Mononuclear cell (primary cell): ENCODE data around the gene KDM8. TPM values are rescaled to one million over a fixed set of nuclear protein-coding genes. Genes with fewer than 3 reads are reported as not detected.

Experiments
- H3K27me3 ChIP-seq: 2 replicates; pipeline ENCODE4 v1.6.0; 2011; ENCODE audit warnings: low read length, control low read depth; ENCODE audit not compliant: insufficient read depth
- H3K4me1 ChIP-seq: 2 replicates; pipeline ENCODE4 v1.5.1; 2011; ENCODE audit warnings: mild to moderate bottlenecking, low read length, control low read depth; ENCODE audit not compliant: insufficient read depth
- H3K4me3 ChIP-seq: 2 replicates; pipeline ENCODE4 v1.5.1; 2011; ENCODE audit warnings: mild to moderate bottlenecking, low read length, moderate library complexity
- H3K9me3 ChIP-seq: 2 replicates; pipeline ENCODE4 v1.5.1; 2011; ENCODE audit warnings: low read depth, mild to moderate bottlenecking, control low read depth, low read length
- total RNA-seq: library from RNA; depleted of rRNA; stranded (reverse); fragments of >200 nt; gene quantifications from one replicate; pipeline ENCODE4 v1.2.3, GENCODE V29; 2012

The KDM8 gene
- total RNA-seq, 1 donor, result 6.0 TPM

DNA sequence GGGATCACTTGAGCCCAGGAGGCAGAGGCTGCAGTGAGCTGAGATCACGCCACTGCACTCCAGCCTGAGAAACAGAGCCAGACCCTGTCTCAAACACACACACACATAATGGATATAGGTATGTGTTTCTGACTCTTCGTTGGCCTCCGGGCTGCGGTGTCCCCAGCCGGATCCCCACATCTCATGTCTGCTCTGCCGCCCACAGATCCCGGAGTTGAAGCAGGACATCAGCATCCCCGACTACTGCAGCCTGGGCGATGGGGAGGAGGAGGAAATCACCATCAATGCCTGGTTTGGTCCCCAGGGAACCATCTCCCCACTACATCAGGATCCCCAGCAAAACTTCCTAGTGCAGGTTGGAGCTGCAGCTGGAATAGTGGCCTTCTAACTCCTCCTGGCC lies 15.4 kb downstream of the KDM8 start:
- no peaks in the 10 kb centered on the region for H3K9me3 ChIP-seq
- H3K27me3 ChIP-seq, result no peaks in the 10 kb centered on the region
- H3K4me3 ChIP-seq, result no peak overlapping the region
- H3K4me1 ChIP-seq, result no peaks in the 10 kb centered on the region

DNA sequence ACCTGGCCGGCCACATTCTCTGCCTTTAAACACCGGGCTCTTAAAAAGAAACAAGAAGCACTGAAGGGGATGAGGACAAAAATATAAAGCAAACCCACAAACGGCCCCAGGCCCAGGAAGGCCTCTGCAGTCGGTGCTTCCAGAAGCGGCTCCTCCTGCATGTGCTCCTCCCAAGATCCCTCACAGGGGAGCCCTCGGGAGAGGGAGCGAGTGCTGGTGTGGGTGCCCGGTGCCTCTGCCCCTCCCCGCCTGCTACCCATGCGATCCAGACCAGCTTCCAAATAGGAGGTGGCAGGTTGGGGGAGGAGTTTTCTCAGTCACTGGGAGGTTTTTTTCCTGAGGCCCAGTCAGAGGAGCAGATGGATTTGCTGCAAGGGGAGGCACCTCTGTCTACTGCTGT lies 15.8 kb downstream of the KDM8 start:
- Histone ChIP-seq H3K9me3 (no peaks in the 10 kb centered on the region), H3K27me3 (no peaks in the 10 kb centered on the region), H3K4me3 (no peak overlapping the region), H3K4me1 (no peaks in the 10 kb centered on the region)

DNA sequence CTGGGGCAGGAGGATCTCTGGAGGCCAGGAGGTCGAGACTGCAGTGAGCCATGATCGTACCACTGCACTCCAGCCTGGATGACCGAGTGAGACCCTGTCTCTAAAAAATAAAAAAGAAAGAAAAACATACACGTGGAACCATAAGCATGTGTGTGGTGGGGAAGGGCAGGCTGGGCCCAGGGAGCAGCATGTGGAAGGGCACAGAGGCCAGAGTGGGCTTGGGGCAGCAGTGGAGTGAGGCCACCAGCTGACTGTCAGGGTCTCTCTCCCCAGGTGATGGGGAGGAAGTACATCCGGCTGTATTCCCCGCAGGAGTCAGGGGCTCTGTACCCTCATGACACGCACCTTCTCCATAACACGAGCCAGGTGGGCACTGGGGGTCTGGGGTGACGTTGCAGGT lies 16.8 kb downstream of the KDM8 start:
- Histone ChIP-seq H3K4me3 (no peak overlapping the region), H3K27me3 (no peaks in the 10 kb centered on the region), H3K4me1 (no peaks in the 10 kb centered on the region), H3K9me3 (no peaks in the 10 kb centered on the region)

DNA sequence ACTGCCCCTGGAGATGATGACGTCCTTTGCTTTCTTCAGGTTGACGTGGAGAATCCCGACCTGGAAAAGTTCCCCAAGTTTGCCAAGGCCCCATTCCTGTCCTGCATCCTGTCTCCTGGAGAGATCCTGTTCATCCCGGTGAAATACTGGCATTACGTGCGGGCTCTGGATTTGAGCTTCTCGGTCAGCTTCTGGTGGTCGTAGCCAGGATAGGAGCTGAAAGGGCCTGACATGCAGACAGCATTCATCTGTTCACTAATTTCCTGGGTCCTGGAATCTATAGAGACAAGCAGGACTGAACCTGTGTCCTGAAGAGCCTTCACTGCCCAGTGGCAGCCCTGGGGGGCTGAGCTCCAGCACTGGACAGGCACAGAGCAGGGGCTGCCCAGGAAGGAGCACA lies 17.2 kb downstream of the KDM8 start:
- H3K9me3 ChIP-seq, result no peaks in the 10 kb centered on the region
- no peak overlapping the region for H3K4me3 ChIP-seq
- no peaks in the 10 kb centered on the region for H3K27me3 ChIP-seq
- H3K4me1 ChIP-seq, result peaks cover 2% of the 10 kb centered on the region

DNA sequence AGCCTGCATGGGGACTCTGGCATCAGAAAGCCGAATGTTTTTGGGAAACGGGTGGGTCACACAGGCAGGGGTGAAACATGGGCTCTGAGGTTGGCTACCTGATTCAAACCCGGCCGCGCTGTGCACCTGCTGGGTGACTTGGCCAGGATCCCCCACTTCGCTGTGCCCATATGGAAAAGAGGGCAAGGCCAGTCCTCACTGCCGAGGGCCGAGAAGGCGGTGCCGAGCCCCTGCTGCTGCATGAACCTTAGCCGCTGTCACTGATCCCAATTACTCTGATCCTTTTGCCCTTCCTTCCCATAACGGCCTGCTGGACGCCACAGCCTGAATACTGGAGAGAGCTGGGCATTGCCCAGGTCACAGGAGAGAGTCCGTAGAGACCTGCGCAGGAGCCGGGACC lies 17.7 kb downstream of the KDM8 start:
- H3K4me1 ChIP-seq, result peaks cover 5% of the 10 kb centered on the region

DNA sequence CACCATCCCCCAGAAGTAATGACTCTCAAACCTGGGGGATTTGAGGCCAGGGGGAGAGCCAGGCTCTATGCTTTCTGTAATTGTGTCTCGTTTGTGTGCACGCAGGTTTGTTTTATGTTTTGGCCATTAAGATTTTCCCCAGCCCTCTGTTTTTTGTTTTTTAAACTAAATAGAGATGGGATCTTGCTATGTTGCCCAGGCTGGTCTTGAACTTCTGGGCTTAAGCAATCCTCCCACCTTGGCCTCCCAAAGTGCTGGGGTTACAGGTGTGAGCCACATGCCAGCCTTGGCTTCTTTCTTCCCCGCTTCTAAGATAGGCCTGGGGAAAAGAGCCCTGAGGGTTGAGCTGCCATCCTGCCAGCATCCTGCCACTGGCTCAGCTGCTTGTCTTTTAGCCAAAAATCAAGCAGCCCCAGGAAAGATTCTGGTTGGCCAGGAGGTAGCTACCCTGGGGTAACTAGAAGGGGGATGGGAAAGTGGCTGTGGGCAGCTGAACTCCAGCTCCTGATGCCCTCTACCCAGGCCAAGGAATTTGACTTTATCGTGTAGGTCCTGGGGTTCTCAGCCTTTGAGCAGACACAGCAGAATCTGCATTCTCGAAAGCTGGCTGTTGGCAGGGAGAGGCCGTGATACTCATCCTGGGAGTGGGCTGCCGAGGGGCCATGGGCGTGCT lies 18.4 kb downstream of the KDM8 start:
- H3K4me3 ChIP-seq, result no peak overlapping the region
- no peaks in the 10 kb centered on the region for H3K9me3 ChIP-seq
- no peaks in the 10 kb centered on the region for H3K27me3 ChIP-seq
- H3K4me1 ChIP-seq, result peaks cover 12% of the 10 kb centered on the region

More for the DNA sequence above, 17.7 kb downstream of the KDM8 start:
- no peaks in the 10 kb centered on the region for H3K9me3 ChIP-seq
- H3K27me3 ChIP-seq, result no peaks in the 10 kb centered on the region
- no peak overlapping the region for H3K4me3 ChIP-seq

DNA sequence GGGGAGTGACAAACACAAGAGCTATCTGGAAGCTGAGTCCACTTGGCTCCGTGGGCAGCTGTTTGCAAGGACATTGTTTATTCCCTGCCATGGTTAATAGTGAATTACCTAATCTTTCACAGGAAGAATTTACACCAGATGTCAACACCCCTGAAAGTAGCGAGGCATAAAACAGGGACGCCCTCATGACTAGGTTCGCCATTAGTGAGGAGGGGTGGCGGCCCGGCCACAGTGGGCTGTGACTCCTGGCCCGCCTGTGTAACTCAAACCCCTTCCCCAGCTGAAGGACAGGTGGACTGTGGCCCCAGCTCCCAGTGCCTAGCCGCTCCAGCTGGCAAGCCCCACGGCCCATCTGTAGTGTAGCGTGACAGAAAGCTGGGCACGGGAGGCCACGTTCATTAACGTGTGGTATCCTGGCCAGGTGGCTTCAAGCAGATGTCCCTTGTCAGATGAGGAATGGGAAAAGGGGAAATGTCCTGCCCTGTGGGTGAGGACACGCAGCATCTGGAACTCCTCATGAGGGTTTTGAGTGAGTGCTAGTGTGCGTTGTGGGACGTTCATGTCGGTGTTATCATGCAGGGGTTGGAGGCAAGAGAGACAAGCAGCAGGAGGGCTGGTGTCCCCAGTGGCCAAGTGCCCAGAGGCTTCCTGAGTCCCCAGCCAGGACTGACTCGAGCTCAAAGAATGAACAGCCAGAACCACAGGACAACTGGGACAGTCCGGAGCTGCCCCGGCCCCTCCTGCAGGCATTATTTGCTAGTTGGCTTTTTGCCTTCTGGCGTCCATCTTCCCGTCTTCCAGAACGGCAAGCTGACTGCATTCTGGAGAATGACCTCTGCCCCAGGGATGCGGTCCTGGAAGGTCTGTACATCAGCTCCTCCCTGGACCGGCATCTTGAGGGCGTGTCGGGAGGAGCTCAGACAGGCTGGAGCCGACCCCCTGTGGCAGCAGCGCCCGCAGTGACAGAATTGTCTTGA lies 19.2 kb downstream of the KDM8 start:
- Histone ChIP-seq H3K4me3 (no peak overlapping the region), H3K4me1 (peaks cover 19% of the 10 kb centered on the region), H3K27me3 (no peaks in the 10 kb centered on the region), H3K9me3 (no peaks in the 10 kb centered on the region)

DNA sequence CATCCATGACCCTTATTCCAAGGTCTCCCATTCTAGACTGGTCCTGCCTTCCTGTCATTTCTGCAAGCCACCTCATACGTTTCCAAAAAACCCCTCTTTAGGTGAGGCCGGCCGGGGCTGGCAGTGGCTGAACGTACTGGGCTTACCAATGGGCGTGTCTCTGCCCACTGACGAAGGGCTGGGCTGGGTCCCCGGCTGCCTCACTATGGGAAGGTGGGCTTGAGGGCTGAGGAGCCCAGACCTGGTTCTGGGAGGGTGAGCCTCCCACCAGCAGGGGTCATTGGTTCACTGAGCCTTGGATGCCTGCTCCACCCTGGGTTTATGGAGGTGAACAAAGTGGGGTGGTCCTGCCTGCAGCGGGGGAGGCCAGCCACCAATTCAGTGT lies 19.9 kb downstream of the KDM8 start:
- no peak overlapping the region for H3K4me3 ChIP-seq
- H3K27me3 ChIP-seq, result no peaks in the 10 kb centered on the region
- H3K9me3 ChIP-seq, result no peaks in the 10 kb centered on the region
- peaks cover 19% of the 10 kb centered on the region for H3K4me1 ChIP-seq

DNA sequence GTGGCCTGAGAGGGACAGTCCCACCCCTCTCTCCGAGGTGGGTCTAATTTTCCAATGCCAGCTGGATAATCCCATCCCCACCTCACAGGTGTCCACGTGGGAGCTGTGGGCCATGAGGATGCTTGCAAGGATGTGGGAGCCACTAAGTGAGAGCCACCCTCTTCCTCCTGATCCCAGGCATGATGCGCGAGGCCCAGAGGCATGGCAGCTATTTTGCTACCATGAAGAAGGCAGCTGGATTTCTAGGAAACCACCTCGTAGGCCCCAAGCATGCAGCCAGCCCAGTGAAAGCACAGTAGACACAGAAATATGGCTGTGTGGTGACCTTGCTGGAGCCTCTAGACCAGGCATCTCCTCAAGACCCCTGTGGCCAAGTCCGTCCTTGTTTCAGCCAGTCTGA lies 20.4 kb downstream of the KDM8 start:
- Histone ChIP-seq H3K4me3 (no peak overlapping the region), H3K27me3 (no peaks in the 10 kb centered on the region), H3K9me3 (no peaks in the 10 kb centered on the region), H3K4me1 (peaks cover 19% of the 10 kb centered on the region)

DNA sequence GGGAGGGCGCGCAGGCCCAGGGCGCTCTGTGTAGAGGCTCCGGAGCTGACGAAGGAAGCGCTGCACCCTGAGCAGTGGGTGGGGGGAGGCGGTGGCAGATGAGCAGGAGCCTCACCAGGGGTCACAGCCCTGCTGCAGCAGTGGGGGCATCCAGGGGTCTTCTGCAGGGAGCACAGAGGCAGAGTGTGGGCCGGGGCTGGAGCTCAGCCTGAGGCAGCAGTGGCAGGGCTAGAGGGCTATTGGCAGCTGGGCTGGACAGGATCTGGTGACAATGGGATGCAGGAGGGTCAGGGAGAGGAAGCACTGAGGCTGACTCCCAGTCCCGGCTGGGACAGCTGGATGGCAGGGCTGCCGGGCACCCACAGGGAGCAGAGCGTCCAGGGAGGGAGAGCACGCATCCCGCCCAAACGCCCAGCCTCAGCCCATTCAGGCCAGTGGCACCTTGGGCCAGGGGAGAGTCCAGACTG lies 21.0 kb downstream of the KDM8 start:
- peaks cover 24% of the 10 kb centered on the region for H3K4me1 ChIP-seq
- no peak overlapping the region for H3K4me3 ChIP-seq
- no peaks in the 10 kb centered on the region for H3K27me3 ChIP-seq
- H3K9me3 ChIP-seq, result no peaks in the 10 kb centered on the region

DNA sequence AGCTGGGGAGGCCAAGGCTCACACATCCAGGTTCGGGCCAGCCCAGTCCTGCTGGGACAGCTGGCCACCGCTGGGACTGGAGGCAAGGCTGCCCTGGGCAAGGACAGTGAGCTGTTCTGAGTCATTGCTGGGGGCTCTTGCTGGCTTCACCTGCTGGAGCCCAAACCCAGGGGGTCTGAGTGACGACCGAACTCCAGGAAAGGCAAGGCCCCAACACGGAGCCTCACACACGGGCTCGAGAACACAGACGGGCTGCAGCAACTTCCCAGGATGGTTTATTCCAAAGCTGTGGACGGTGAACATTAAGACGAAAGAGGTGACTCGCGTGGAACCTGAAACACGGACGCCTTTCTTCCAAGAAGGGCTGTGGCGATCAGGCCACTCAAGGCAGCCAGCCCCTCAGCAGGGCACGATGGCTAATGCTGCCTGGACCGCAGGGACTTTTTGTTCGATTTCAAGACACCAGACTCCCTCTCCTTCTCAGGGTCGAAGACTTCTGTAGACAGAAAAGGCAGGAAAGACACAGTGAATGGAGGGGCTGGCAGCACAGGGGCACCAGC lies 21.5 kb downstream of the KDM8 start:
- Histone ChIP-seq H3K27me3 (no peaks in the 10 kb centered on the region), H3K4me3 (no peak overlapping the region), H3K9me3 (no peaks in the 10 kb centered on the region), H3K4me1 (peaks cover 29% of the 10 kb centered on the region)

DNA sequence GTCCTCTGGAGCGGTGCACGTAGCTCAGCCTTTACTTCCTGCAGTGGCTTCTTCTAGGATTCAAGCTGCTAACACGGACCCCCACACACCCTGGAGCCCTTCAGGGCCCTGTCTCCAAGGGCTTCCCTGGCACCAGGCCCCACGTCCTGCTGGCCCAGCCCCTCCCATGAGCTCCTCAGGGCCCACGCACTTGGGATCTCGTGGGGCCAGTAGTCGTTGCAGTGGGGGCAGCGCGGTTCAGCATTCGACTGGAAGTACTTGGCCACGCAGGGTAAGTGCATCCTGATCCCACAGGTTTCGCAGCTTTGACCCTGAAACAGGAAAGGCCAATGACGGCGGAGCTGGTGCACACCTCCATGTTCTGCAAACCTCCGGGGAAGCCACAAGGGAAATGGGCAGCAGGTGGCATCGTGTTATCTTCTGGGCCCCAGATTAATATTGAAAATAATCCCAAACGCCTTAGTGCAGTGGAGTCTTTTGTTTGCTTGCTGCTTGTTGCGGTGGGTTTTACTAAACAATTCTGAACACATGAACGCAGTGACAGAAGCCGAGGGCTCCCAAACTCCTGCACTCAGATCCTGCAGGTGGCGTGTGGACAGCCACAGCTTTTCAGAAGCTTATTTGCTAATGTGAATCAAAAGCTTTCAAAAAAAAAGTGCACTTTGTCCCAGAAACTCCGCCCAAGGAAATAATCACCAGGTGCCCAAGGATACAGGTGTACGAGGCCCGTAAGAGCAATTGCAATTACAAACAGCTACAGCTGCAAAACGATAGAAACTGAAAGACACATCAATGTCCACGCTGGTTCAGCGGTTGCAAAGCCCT lies 22.4 kb downstream of the KDM8 start:
- Histone ChIP-seq H3K27me3 (no peaks in the 10 kb centered on the region), H3K4me1 (peaks cover 38% of the 10 kb centered on the region), H3K9me3 (no peaks in the 10 kb centered on the region), H3K4me3 (no peak overlapping the region)

DNA sequence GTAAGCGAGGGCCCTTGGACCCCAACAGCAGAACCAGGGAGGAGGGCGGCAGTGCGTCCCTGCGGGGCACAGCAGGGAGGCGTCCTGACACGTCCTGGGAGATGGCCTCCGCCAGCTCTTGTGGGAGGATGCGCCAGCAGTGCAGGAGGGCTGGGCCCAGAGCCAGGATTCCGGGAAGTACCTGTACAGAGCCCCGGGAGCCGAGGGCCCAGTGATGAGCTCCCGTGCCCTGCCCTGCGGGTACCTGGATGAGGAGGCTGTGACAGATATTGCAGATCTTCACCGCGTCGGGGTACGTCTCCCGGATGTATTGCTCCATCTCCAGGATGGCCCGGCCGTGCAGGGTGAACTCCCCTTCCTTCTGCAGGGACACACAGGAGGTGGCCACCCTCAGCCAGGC lies 23.1 kb downstream of the KDM8 start:
- peaks cover 45% of the 10 kb centered on the region for H3K4me1 ChIP-seq
- H3K4me3 ChIP-seq, result no peak overlapping the region
- no peaks in the 10 kb centered on the region for H3K27me3 ChIP-seq
- no peaks in the 10 kb centered on the region for H3K9me3 ChIP-seq

DNA sequence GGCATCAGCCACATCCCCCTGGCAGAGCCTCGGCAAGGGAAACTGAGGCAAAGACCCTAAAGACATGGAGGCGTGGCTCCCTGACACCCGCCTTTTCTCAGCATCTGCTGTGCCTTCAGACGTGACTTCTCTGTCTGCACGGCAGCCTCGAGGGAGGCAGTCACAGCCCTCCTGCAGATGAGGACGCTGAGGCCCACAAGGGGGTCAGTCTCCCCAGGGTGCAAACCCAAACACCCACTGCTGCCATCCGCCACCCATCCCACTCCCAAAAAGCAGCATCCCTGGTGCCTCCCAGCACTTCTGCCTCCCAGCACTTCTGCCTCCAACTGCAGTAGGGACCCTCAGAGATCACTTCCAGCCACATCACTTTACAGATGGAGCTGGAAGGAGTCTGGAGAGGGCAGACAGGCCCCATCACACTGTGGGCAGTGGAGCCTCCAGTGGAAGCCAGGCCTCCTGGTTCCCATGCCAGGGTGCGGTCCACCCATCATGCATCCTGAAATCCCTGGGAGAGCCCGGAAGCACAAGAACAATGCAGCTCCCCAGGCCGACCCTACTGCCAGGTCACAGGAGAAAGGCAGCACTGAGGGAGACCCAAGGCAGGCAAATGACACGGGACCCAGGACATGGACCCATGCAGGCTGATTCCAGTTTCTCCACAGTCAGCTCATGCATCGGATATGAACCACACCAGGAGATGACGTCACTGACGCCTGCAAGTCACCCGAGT lies 23.8 kb downstream of the KDM8 start:
- Histone ChIP-seq H3K27me3 (no peaks in the 10 kb centered on the region), H3K4me3 (no peak overlapping the region), H3K9me3 (no peaks in the 10 kb centered on the region), H3K4me1 (peaks cover 52% of the 10 kb centered on the region)
